ENCODE results near the gene BNC2. TPM values are rescaled to one million over a fixed set of nuclear protein-coding genes. Genes with fewer than 3 reads are reported as not detected.

The BNC2 gene
- total RNA-seq, 2 donors from 2014 or later, result not detected

DNA sequence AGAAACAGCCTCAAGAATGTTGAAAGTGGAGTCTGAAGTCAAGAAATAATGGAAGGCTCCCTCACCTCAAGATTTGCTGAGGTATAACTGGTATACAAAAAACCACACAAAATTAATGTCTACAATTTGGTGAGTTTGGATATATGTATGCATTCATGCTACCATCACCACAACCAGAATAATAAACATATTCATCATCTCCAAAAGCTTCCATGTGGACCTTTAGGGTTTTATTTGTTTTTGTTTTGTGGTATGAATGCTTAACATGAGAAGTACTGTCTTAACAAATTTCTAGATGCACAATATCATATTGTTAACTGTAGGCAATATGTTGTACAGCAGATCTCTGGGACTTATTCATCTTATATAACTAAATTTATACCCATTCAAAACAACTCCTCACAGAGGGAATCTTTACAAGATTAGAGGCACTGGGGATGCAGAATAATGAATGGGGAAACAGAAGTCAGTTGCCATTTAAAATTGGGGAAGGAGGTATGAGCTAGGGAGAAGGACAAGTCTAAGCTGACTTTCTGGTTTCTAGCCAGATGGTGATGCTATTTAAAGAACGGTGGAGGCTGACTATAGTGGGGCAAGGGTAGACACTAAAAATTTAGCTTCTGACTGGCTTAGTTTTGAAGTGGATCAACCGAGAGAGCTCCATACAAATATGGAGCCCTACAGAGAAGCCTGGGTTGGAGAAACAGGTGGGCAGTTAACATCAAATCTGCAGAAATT, 213.9 kb downstream of the BNC2 start:
- Mint-ChIP-seq H3K36me3 (peaks cover 0 to 5% of the 10 kb centered on the region in 2 donors), H3K9me3 (peaks cover 12 to 19% of the 10 kb centered on the region in 2 donors), H3K27ac (no peak overlapping the region)
- no peak for DNase-seq (ENCODE audit: low spot score in 2 of 2)
- no peak for ATAC-seq

DNA sequence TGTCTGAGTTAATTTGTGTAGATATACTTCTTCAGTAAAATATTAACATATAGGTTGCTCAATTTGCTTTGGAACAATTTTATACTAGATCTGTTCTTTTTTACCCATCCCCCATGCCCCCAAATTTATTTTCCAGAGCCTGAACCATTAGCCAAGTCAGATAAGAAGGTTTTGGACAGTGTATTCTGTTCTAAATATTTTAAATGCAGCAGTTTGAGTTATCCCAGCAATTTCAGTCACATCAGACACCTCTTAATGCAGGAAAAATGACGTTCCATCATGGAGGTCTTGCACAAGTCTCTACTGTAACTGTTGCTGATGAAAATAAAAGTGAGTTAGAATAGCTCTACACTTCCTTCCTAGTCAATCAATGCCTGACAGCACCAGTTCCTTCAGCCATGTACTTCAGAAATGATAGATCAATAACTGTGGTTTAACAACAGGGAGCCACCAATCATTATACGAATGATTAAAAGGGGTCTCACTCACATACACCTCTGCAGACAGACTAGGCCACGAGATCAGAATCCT, 215.8 kb downstream of the BNC2 start:
- H3K27ac Mint-ChIP-seq, result no peak overlapping the region
- no peak for DNase-seq (ENCODE audit: low spot score in 2 of 2)
- no peak for ATAC-seq
- H3K9me3 Mint-ChIP-seq, result peaks cover 9 to 15% of the 10 kb centered on the region in 2 donors
- H3K36me3 Mint-ChIP-seq, result peaks cover 0 to 2% of the 10 kb centered on the region in 2 donors

DNA sequence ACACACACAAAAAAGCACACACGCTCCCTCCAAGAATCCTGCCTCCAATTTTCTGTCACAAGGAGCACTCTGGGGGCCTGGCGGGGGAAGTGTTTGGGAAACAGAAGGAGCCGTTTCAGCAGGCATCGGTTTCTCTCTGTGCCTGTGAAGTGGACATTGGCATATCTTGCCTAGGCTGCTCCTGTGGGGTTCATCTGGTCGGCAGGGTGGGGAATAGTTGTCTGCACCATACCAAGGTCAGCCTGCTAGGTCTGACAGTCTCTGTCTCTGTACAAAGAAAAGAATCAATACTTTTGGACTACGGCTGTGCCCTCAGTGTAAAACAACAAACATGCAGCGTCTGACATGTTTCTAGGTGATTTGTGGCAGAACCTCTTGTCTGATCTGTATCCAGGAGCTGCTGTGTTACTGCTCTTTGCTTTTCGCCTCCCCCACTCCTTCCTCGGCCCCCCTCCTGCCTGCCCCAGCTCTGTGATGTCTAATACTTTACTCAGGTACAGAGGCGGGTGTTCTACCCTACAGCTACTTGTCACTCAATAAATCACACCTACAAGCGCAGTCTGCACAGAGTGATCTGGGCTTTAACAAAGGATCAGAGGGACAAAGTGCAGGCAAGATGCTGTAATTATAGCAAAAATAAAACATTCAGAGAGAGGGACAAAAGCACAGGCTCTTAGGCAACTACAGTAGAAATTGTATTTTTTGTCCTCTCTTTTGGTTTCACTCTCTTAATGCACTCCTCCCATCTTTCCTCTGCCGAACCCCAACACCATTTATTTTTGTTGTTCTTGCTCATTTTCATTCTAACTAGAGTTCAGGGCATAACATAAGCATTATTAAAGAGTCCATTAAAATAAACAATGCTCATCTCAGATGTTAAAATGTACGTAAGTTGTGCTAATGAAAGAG, 216.7 kb downstream of the BNC2 start:
- no peak for DNase-seq (ENCODE audit: low spot score in 2 of 2)
- ATAC-seq, result no peak
- Mint-ChIP-seq H3K9me3 (peaks cover 6 to 11% of the 10 kb centered on the region in 2 donors), H3K27ac (no peak overlapping the region), H3K36me3 (no peaks in the 10 kb centered on the region)

DNA sequence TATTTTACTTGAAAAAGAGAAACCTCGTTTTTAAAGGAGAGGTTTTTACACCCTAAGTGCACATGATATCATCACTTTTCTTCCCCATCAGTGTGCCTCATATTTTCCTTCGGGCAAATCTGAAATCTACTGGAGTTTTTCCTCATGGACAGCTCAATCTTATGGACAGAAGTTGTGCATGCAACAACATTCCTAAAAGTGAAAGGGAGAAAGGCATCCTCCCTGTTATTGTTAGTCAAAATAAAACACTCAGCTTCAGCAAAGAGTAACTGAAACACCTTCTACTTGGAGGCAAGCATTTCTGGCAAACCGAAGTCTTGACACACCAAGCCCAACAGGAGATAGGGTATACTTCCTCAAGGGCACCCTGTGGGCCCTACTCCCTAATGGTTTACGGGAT, 217.9 kb downstream of the BNC2 start:
- no peak for ATAC-seq
- no peaks in the 10 kb centered on the region for H3K36me3 Mint-ChIP-seq
- H3K9me3 Mint-ChIP-seq, result peaks cover 5 to 6% of the 10 kb centered on the region in 2 donors
- H3K27ac Mint-ChIP-seq, result no peak overlapping the region
- DNase-seq (ENCODE audit: low spot score in 2 of 2), result no peak

DNA sequence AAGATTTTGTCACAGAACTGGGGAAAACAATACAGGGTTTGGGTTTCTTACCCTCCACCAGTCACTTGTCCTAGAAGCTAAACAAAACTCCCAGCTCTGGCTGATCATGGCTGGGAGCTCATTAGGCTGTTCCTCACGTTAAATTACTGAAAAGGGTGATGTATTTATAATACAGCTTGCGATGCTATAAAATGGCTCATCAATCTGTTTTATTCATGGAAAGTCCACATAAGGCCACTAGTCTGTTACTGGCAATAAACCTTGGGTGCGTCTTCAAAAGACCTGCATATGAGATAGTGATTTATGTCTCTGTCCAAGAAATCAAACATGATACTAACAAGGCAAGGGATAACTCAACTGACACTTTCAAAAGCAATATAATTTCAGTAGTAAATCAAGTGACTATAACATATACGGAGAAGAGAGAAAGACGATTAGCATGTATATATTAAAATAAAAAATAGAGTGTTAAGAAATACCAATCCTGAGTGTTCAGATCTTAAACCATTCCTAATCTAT, 219.0 kb downstream of the BNC2 start:
- ATAC-seq (no peak), DNase-seq (ENCODE audit: low spot score in 2 of 2) (no peak)
- Mint-ChIP-seq H3K36me3 (no peaks in the 10 kb centered on the region), H3K27ac (no peak overlapping the region), H3K9me3 (peaks cover 8 to 10% of the 10 kb centered on the region in 2 donors)

DNA sequence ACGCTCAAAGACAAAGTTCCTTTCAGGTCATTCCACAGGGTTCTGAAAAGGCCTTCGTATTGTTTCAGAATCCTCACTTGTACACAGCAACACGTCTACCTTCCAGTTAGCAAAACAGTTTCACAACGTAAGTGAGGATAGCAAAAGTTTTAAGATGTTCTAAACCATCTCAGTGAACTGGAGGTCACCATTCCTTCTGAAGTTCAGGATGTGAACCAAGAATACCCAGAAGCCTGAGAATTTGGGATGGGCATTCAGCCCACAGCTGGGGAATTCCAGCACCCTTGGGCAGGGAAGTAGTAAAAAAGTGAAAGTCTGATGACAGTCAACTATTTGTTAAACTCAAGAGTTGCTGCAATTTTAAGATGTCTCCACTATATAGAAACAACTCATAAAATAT, 224.5 kb downstream of the BNC2 start:
- DNase-seq (ENCODE audit: low spot score in 2 of 2) (no peak), ATAC-seq (no peak)
- Mint-ChIP-seq H3K9me3 (peaks cover 4 to 6% of the 10 kb centered on the region in 2 donors), H3K36me3 (no peaks in the 10 kb centered on the region), H3K27ac (no peak overlapping the region)

DNA sequence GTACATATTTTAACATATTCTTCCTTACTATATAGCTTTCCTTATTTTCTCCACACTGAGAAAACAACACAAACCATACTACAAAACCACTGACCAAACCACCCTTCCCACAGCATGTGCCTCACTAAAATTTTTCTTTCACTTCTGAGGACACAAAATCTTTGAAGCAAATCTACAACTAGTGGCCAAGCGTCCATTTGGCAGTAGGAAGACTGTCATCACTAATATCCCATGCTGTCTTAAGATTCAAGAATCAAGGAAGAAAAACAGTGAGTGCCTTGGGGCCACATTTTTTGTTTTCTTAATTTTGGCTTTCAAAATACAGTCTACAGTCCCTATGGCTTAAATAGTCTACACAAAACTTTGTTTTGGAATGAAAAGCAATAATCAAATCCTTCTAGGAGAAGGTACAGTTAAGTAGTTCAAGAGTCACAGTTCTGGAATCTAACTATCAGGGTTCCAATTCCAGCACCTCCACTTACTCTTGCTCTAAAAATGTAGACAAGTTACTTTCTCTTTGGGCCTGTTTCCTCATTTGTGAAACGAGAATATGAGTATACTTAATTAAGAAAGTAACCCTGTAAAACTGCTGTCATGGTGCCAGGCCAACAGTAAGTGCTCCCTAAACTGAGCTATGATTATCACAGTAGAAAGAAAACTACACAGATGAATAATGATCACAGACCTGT, 227.9 kb downstream of the BNC2 start:
- H3K27ac Mint-ChIP-seq, result no peak overlapping the region
- no peaks in the 10 kb centered on the region for H3K36me3 Mint-ChIP-seq
- ATAC-seq, result no peak
- DNase-seq (ENCODE audit: low spot score in 2 of 2), result no peak
- peaks cover 4 to 6% of the 10 kb centered on the region in 2 donors for H3K9me3 Mint-ChIP-seq

DNA sequence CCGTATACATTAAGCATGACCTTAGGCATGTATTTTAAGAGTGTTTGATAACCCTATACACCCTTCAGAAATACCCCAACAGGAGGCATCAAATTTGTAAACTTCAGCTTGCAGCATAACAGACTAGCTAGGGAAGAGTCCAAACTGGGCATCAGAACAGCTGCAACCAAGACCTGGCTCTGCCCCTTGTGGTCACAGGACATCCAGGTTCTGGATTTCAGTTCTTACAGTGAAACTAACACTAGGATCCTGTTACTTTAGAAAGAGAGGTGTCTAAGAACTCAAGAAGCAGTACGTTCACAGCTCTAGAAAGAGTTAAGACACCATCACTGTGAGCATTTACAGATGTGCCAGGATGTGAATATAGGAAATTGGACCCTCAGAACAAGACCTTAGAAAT, 229.8 kb downstream of the BNC2 start:
- DNase-seq (ENCODE audit: low spot score in 2 of 2) (no peak), ATAC-seq (no peak)
- Mint-ChIP-seq H3K9me3 (no peaks in the 10 kb centered on the region), H3K36me3 (no peaks in the 10 kb centered on the region), H3K27ac (no peak overlapping the region)

DNA sequence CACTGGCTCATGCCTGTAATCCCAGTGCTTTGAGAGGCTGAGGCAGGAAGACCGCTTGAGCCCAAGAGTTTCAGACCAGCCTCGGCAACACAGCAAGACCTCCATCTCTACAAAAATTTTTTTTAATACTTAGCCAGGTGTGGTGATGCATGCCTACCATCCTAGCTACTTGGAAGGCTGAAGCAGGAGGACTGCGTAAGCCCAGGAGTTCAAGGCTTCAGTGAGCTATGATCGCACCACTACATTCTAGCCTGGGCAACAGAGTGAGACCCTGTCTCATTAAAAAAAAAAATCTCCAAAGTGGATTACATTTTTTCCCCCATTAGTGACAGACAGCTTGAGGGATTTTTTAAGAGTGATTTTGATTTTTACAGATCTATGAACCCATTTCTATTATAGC, 230.8 kb downstream of the BNC2 start:
- no peak for DNase-seq (ENCODE audit: low spot score in 2 of 2)
- H3K9me3 Mint-ChIP-seq, result no peaks in the 10 kb centered on the region
- no peaks in the 10 kb centered on the region for H3K36me3 Mint-ChIP-seq
- ATAC-seq, result no peak
- no peak overlapping the region for H3K27ac Mint-ChIP-seq

DNA sequence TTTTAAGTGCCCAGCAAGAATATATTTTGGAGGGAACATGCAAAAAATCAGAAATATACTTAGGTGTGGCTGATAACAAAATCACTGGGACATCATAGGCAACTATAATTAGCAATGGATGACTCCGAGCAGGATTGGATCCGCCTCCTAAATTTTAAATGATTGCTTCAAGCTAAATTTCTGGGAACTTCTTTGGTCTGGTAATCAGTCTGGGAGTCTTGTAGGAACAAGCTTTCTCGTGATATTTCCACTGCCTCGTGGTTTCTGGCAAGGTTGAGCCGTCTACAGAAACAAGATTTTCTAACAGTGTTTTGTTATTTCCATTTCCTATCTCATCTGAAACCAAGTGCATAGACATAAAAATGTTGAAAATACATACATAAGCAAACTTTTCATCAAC, 232.6 kb downstream of the BNC2 start:
- Mint-ChIP-seq H3K9me3 (no peaks in the 10 kb centered on the region), H3K36me3 (no peaks in the 10 kb centered on the region)
- no peak for DNase-seq (ENCODE audit: low spot score in 2 of 2)

DNA sequence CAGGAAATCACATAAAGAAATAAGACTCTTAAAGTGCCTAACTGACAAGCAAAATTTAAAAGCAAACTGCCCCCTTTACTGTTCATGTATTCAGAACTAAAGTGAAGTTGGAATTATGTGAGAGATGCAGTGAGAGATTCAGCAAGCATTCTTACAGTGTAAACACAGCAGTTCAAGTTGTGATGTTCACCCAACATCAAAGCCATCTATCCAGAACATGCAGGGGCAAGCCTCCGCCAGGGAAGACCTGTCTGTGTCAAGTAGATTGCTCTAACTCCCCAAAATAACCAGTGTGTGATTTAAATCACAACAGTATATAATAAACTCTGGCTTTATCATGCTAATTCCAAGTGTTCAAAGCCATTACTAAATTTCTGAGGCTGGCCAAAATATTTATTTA, 233.3 kb downstream of the BNC2 start:
- Mint-ChIP-seq H3K36me3 (no peaks in the 10 kb centered on the region), H3K9me3 (no peaks in the 10 kb centered on the region), H3K27ac (no peak overlapping the region)
- ATAC-seq (no peak), DNase-seq (ENCODE audit: low spot score in 2 of 2) (no peak)

More for the DNA sequence above, 232.6 kb downstream of the BNC2 start:
- H3K27ac Mint-ChIP-seq, result no peak overlapping the region
- ATAC-seq, result no peak

DNA sequence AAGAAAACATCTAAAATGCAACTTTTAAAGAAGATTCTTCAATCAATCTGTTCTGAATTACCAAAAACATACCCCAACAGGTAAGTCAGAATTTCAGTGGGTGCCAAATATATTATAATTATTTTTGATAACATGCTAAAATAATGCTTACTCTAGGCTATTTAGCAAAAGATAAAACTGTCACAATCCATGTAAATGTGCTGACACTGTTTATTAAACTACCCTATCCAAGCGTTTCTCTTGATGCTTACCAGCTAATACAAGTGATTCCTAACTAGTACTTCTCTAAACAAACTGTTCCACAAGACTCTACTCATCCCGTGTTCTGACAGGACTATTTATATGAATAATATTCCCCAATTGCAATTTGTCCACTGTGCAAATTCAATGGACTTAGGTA, 236.7 kb downstream of the BNC2 start:
- Mint-ChIP-seq H3K27ac (no peak overlapping the region), H3K9me3 (no peaks in the 10 kb centered on the region), H3K36me3 (no peaks in the 10 kb centered on the region)
- DNase-seq (ENCODE audit: low spot score in 2 of 2) (no peak), ATAC-seq (no peak)

DNA sequence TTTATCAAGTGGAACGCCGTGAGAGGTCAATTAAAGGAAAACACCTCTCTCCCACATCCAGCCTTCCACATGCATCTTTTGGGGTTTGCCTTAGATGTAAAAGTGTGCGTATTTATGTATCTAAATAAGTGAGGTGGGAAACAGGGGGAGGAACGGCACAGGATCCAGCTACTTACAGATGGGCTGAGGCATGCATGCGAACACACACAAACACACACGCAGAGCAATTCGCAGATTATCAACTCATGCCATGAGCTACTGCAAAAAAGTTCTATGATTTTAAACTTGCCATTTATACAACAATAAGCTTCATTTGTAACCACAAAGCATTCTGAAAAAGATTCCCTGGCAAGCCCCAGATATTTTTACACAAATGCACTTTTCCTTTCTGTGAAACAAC, 242.1 kb downstream of the BNC2 start:
- no peak for DNase-seq (ENCODE audit: low spot score in 2 of 2)
- no peaks in the 10 kb centered on the region for H3K36me3 Mint-ChIP-seq
- no peak overlapping the region for H3K27ac Mint-ChIP-seq
- ATAC-seq, result no peak
- H3K9me3 Mint-ChIP-seq, result no peaks in the 10 kb centered on the region

DNA sequence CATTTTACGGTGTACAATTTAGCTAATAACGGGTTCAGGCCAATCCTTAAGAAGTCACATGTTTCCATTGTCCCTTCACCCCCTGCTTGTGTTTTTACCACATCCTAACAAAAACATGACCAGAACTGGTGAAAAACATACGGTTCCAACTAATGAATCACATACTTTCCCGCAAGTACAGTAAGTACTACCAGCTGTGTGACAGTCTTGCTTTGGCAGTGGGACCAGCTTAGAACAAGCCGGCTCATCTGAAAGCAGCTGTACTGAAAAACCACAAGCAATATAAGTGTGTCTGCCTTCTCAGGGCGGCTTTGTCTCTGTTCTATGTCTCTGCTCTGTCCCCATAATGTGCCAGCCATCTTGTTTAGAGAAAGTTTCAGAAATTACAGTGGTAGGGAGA, 242.5 kb downstream of the BNC2 start:
- H3K36me3 Mint-ChIP-seq, result no peaks in the 10 kb centered on the region
- H3K27ac Mint-ChIP-seq, result no peak overlapping the region
- ATAC-seq (no peak), DNase-seq (ENCODE audit: low spot score in 2 of 2) (no peak)
- H3K9me3 Mint-ChIP-seq, result peaks cover 0 to 3% of the 10 kb centered on the region in 2 donors

DNA sequence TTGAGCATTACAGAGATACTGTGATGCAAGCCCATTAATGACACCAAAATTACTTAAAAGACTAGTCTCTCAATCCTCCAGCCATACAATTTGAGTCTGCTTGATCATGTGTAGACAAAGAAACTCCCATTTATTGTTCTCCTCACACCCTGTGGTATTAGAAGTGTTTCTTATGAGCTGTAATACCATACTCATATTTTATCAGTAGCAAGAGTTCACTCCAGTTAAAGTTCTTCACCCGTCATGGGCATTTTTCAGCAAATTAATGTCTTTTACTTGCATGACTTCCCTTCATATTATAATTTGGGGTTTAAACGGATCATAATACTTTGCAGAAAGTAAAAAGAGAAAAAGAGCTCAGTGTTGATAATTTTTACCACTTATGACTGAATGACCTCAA, 242.9 kb downstream of the BNC2 start:
- Mint-ChIP-seq H3K27ac (no peak overlapping the region), H3K9me3 (peaks cover 0 to 4% of the 10 kb centered on the region in 2 donors), H3K36me3 (no peaks in the 10 kb centered on the region)
- no peak for ATAC-seq
- no peak for DNase-seq (ENCODE audit: low spot score in 2 of 2)

DNA sequence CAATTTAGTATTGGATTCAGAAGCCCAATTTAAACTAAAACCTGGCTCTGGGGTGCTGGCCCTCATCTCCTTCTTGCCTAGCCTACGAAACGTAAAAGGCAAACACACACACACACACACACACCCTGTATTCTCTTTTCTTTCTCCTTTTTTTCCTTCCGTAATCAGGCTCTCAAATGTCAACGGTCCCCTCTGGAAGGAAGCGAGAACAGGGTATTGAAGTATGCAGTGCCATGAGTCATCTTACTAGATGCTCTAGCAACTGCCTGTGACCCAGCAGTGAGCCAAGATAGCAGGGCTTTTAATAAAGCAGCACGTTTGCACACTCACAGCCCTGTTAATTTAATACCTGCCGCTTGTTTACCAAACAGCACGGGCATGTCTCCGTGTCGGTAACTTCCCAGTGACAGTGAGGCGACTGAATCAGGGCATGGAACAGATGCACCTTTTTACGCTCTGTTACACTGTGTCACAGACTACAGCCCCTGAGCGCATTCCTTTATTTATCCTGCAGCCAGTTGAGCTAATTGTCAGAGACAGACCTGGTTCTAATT, 243.8 kb downstream of the BNC2 start:
- H3K9me3 Mint-ChIP-seq, result peaks cover 0 to 4% of the 10 kb centered on the region in 2 donors
- H3K36me3 Mint-ChIP-seq, result no peaks in the 10 kb centered on the region
- H3K27ac Mint-ChIP-seq, result no peak overlapping the region
- ATAC-seq, result no peak
- DNase-seq (ENCODE audit: low spot score in 2 of 2), result no peak

Data from activated naive CD4-positive, alpha-beta T cell treated with anti-CD3 and anti-CD28 coated beads, Interleukin-2, amount 50 U/mL, for 72 hours (primary cell).